ENCODE results near the gene EHBP1L1. TPM values are rescaled to one million over a fixed set of nuclear protein-coding genes. Genes with fewer than 3 reads are reported as not detected.

Gene EHBP1L1
- 30.6 and 38.5 TPM in 2 replicates for total RNA-seq

DNA sequence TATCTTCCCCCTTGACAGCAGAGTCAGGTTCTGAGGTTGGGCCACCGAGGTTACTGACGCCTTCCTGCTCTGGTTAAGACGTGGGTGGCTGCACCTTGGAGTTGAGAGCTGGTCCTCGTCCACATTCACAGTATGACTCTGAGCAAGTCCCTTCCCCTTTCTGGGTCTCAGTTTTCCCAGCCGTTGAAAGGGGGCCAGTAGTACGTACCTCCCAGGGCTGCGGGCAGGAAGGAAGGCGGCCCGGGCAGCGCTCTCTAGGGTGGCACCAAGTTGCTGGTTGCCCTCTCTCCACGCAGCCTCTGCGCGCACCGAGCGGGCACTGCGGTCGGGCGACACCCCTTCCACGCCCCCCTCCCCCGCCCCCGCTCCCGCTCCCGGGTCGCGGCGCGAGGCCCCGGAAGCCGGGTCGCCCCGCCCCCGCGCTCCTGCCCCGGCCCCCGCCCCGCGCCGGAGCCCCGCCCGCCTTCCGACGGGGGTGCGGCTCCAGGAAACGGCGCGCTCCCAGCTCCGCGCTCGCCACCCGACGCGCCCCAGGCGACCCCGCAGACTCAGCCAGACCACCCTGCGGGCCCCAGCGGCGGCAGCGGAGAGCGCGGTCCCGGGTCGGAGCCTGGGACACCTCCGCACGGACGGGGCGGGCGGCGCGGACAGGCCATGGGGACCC, at the start of gene EHBP1L1:
Gene EHBP1L1, plus strand, starts transcription at position 486 of the 664 bp plus-strand sequence. CDS start 250 bp downstream, outside the sequence.

DNA sequence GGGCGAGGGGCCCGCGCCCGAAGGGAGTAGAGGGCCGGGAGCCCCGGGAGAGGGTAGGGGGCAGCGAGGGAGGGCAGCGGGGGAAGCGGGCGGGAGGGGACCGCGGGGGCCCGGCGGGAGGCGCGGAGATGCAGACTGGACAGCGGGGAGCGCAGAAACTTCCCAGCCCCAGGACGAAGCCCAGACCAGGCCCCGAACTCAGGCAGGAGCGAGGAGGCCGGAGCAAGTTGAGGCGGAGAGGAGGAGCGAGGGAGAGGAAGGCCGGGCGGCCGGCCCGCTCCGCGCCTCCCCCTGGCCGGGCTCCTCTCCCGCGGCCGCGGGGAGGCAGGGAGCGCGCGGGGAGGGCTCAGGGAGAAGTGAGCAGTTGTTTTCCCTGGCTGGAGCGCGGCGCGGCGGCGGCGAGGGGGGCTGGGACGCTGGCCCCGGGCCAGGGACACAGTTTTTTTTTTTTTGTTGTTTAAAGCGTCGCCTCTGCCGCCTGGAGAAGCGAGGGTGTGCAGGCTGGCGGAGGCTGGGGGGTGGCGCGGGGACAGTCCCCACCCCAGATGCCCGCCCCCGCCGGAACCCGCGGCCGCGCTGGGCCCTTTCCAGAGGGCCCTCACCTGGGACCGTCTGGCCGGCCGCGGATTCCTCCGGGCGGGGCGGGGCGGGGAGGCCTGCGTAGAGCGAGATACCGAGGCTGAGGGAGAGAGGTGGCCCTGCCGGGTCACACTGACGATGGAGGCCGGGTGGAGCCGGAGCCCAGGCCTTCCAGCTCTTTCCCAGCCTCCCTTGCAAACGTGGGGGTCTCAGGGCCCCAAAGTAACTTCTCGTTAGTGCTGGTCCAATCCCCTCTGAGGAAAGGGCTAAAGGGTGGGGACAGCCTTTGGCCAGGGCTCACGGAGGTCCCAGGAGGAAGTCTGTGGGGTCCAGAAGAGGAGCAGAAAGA, 17.6 kb upstream of the EHBP1L1 start, which contains the start of gene LTBP3:
Gene LTBP3, minus strand, starts transcription at position 358 of the 928 bp plus-strand sequence. CDS start 400 bp downstream, outside the sequence.

DNA sequence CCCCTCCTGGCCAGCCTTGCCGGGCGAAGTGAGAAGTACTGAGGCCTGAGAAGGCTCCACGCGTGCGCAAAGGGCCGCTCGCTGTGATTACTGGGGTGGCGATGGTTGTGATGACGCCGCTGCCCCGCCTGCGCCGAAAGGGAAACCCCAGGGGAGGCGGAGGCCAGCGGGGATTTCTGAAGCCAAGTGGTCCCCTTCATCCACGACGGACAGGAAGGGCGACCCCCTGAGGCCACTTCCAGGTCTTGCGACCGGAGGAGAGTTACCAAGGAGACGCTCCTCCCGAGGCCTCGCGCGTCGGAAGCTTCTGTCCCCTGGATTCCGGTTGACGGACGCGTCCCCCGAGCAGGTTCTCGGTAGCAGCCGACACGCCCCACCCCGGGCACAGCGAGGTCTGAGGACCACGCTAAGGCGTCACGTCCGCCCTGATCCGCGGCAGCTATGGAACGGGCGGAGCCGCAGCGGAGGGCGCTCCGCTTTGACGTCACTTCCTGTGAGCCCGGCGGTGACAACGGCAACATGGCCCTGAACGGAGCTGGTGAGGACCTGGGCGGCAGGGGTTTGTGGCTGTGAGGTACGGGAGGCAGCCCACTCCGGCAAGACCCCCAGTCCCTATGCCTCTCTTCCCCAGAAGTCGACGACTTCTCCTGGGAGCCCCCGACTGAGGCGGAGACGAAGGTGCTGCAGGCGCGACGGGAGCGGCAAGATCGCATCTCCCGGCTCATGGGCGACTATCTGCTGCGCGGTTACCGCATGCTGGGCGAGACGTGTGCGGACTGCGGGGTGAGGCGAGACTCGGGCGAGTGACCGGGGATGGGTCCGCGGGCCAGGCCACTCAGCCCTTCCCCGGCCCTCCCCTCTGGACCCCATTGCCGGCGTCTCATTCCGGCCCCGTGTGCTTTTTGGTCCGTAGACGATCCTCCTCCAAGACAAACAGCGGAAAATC, 5.6 kb upstream of the EHBP1L1 start, which contains the start of gene ZNRD2:
Gene ZNRD2, plus strand, starts transcription at position 505 of the 946 bp plus-strand sequence. Its CDS starts 15 bp downstream, at position 520.

DNA sequence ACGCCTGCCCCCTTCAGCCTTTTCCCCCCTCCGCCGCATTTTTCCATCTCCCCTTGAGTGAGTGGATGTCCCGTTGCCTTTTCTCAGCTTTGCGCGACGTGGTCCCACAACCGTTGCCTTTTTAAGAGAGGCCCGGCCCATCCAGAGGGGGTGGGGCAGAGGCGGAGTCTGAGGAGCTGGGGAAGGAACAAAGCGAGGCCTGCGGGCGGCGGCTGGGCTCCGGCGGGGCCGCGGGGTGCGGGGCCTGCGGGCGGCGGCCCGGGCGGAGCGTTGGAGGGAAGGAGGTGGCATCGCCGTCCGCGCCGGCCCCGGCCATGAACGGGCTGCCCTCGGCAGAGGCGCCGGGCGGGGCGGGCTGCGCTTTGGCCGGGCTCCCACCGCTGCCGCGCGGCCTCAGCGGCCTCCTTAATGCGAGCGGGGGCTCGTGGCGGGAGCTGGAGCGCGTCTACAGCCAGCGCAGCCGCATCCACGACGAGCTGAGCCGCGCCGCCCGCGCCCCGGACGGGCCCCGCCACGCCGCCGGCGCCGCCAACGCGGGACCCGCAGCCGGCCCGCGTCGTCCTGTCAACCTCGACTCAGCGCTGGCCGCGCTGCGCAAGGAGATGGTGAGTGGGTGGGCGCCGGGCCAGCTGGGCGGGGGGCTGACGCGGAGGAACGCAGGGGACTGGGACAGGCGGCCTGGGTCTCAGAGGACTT, 3.3 kb upstream of the EHBP1L1 start, which contains the start of gene FAM89B:
Gene FAM89B, plus strand, starts transcription at position 183 of the 696 bp plus-strand sequence. Its CDS starts 132 bp downstream, at position 315.

DNA sequence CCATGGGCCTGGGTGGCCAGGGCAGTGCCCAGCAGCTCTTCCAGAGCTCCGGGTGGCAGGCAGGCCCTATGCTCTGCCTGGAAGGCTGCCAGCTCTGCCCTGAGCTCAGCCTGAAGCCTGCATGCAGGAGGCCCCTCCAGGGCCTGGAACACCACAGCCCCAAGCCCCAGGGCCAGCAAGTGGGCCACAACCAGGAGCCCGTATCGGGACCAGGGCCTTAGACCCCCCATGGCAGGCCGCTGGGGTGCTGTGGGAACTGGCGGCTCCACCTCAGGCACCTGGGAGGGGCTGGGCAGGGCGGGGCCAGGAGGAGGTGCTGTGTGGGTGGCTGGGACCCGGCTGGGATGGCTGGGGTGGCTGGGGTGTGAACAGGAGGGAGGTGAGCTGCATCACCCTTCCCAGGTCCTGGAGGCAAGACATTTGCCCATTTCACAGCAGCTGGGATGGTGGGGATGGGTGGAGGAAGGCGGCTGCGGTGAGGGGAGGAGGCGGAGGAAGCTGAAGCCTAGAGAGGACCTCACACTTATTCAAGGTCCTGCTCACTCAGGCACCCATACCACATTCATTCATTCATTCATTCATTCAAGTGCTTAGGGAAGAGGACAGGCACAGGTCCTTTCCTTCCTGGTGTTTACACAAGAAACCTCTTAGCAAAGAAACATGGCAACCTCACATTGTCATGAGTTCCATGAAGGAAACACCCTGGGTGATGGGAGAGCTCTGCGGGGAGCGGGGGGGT, 19.9 kb downstream of the EHBP1L1 start, which contains the start of gene KCNK7:
Gene KCNK7, minus strand, starts transcription at position 258 of the 739 bp plus-strand sequence. Its CDS starts 28 bp downstream, at position 230.

DNA sequence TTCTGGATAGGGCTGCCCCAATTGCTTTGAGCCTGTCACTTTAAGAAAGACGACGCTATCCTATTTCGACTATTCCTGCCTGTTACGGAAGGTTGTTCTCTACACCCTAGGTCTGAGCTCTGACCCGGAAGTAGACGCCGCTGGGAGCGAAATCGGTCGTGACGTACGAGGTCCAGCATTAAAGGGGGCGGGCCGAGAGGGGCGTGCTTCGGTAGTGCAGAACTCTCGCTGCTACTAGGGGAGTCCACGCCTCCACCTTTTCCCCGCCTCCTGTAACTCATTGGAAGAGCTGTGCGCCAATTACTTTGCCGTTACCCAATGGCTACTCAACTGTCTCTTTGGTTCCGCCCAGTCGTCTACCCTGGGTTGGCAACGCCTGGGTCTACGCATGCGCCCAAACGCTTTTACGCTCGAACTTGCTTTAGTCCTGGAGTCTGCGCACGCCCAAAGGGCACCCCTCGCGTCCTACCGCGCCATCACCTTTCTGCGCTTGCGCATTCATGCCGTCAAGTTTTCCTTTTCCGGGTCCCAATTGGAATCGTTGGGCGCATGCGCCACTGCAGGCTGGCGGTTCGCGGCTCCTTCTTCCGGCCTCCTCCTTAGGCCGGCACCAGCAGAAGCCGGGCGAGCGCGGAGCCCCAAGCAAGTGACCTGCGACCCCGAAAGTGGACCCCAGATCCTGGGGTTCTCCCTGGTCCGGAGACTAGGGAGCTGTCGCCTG, 39.5 kb downstream of the EHBP1L1 start, which contains the start of gene PCNX3:
Gene PCNX3, plus strand, starts transcription at position 548 of the 721 bp plus-strand sequence. CDS start 536 bp downstream, outside the sequence.

DNA sequence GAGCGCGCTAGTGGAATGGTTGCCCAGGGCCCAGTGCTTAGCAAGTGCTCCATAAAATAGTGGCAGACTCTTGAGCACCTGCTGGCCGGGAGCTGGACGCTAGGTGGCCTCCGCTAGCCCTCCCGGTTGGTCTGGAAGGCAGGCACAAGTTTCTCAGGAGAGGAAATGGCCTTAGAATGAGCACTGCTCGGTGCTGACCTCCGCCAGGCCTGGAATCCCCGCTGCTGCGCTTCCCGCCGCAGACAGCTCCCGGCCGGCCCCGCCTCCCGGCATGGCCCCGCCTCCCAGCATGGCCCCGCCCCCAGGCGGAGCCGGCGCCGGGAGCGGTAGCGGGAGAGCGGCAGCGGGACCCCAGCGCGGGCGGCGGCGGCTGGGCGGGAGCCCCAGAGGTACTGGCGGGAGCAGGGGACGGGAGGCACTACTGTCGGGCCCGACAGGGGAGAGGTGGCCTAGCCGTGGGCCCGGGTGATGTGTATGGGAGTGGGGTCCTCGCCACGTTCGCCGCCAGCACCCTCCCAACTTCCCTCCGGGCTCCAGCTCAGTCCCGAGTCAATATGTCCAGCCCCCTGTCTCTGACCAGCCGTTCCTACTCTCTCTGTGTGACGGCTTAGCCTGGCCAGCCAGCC, 62.1 kb downstream of the EHBP1L1 start, which contains the start of gene SIPA1:
Gene SIPA1, plus strand, starts transcription at position 308 of the 626 bp plus-strand sequence. CDS start 2,821 bp downstream, outside the sequence.

Other genes with a start within 250 kb of the EHBP1L1 start
- gene DPF2, start 242.2 kb upstream of the EHBP1L1 start, total RNA-seq: 38.5 and 40.7 TPM in 2 replicates
- gene TIGD3, start 221.3 kb upstream of the EHBP1L1 start, total RNA-seq: 0.30 TPM in 1 of 2 replicates, not detected in the other
- gene SLC25A45, start 193.4 kb upstream of the EHBP1L1 start, total RNA-seq: 0.67 and 0.74 TPM in 2 replicates
- 19.8 and 28.2 TPM in 2 replicates for gene FRMD8, start 189.4 kb upstream of the EHBP1L1 start, total RNA-seq
- 4.9 TPM in 2 replicates for gene NEAT1, start 153.3 kb upstream of the EHBP1L1 start, total RNA-seq
- gene MALAT1, start 77.0 kb upstream of the EHBP1L1 start, total RNA-seq: 477 and 585 TPM in 2 replicates
- gene SCYL1, start 51.0 kb upstream of the EHBP1L1 start, total RNA-seq: 110 and 117 TPM in 2 replicates
- gene LTBP3, start 17.7 kb upstream of the EHBP1L1 start, total RNA-seq: 22.3 and 26.9 TPM in 2 replicates
- gene ZNRD2, start 5.6 kb upstream of the EHBP1L1 start, total RNA-seq: 116 and 117 TPM in 2 replicates
- gene FAM89B, start 3.5 kb upstream of the EHBP1L1 start, total RNA-seq: 59.0 and 62.4 TPM in 2 replicates
- gene KCNK7, start 19.7 kb downstream of the EHBP1L1 start, total RNA-seq: 0.15 TPM in 1 of 2 replicates, not detected in the other
- gene MAP3K11, start 38.2 kb downstream of the EHBP1L1 start, total RNA-seq: 34.6 TPM in 2 replicates
- 34.0 and 39.2 TPM in 2 replicates for gene PCNX3, start 39.7 kb downstream of the EHBP1L1 start, total RNA-seq
- 40.2 and 40.4 TPM in 2 replicates for gene SIPA1, start 62.0 kb downstream of the EHBP1L1 start, total RNA-seq
- 43.6 and 44.4 TPM in 2 replicates for gene RELA, start 86.9 kb downstream of the EHBP1L1 start, total RNA-seq
- 41.0 and 43.7 TPM in 2 replicates for gene KAT5, start 136.2 kb downstream of the EHBP1L1 start, total RNA-seq
- 66.0 and 76.0 TPM in 2 replicates for gene RNASEH2C, start 144.7 kb downstream of the EHBP1L1 start, total RNA-seq
- gene AP5B1, start 204.9 kb downstream of the EHBP1L1 start, total RNA-seq: 4.9 and 5.5 TPM in 2 replicates
- gene OVOL1, start 211.0 kb downstream of the EHBP1L1 start, total RNA-seq: not detected in 2 replicates

Measured in bronchus fibroblast of lung (primary cell).